Measurements from ENCODE around the gene AKT3.

- TF ChIP-seq CTCF (IDR thresholded peaks at IDR 0.05; ENCODE audit: low read depth, low read length, poor library complexity, severe bottlenecking) = no peak
- TF ChIP-seq EZH2phosphoT487 (IDR thresholded peaks at IDR 0.05; ENCODE audit: borderline replicate concordance, low read length) = no peak
Measured at GRCh38 chr1:243543501-243543900, 306.5 kb downstream of the AKT3 start.
